Esophagus squamous epithelium (tissue), 5 donors: ENCODE measurements around the gene PLEKHA5. TPM values are rescaled to one million over a fixed set of nuclear protein-coding genes. Genes with fewer than 3 reads are reported as not detected.

Experiments used
- DNase-seq: peaks from one replicate; lab custom pipeline; 2025; lab: John Stamatoyannopoulos, UW
- H3K27ac ChIP-seq, 4 donors: fragments of 200-600 bp; sonication (generic); one replicate each; pipeline ENCODE4 v1.5.1; 2016 to 2019; ENCODE audit warnings: mild to moderate bottlenecking in 1 of 4
- H3K27me3 ChIP-seq, 4 donors: fragments of 200-600 bp; sonication (generic); 1 replicate in 3 of 4; 2 replicates in 1 of 4; pipeline versions ENCODE4 v1.5.1 to v1.6.0; 2017 to 2021; ENCODE audit warnings: antibody characterized with exemption in 1 of 4
- H3K36me3 ChIP-seq, 3 donors: fragments of 200-600 bp; sonication (generic); one replicate each; pipeline ENCODE4 v1.5.1; 2016 to 2019
- H3K4me1 ChIP-seq, 3 donors: fragments of 200-600 bp; sonication (generic); one replicate each; pipeline ENCODE4 v1.5.1; 2017 to 2019
- H3K4me3 ChIP-seq, 4 donors: fragments of 200-600 bp; sonication (generic); 1 replicate in 3 of 4; 2 replicates in 1 of 4; pipeline ENCODE4 v1.5.1; 2016 to 2019; ENCODE audit warnings: mild to moderate bottlenecking in 2 of 4, moderate library complexity in 1 of 4
- H3K9me3 ChIP-seq, 3 donors: fragments of 200-600 bp; sonication (generic); one replicate each; pipeline ENCODE4 v1.5.1; 2016 to 2019
- POLR2A ChIP-seq, 4 donors: fragments of 450-650 bp; IDR thresholded peaks; one replicate each; pipeline ENCODE4 v1.6.1; 2017; ENCODE audit warnings: antibody characterized with exemption in 4 of 4, mild to moderate bottlenecking in 4 of 4, moderate library complexity in 3 of 4
- WGBS, 2 donors: methylation state at CpG; one replicate each; pipeline ENCODE4 v1.1.5; 2018; 5-methylcytosine and 5-hydroxymethylcytosine counted together
- intact Hi-C: fragments of 100-400 bp; cut with DNase I; formaldehyde crosslinking; loops from one replicate; pipeline ENCODE4 v1.15.0; 2022
- total RNA-seq, 4 donors: library from RNA; depleted of rRNA; stranded (reverse); fragments of >200 nt; gene quantifications; one replicate each; pipeline ENCODE4 v1.1.0, GENCODE V29; 2016
- TF ChIP-seq, protein P1 (sequence below), 6 experiments: fragments of 450-650 bp in 4 of 6; fragments of 200-600 bp in 2 of 6; sonication (generic) in 2 of 6; IDR thresholded peaks; one replicate each; pipeline ENCODE4 v1.5.1; 2016 to 2019; ENCODE audit warnings: antibody characterized with exemption in 6 of 6, mild to moderate bottlenecking in 4 of 6, moderate library complexity in 4 of 6
- donor health status: DM: yes; HTN: yes; CAD: no.

Gene PLEKHA5
- total RNA-seq, 4 donors from 2014 or later = 16.1 to 43.7 (median 29.3) TPM

- WGBS, 2 donors = 85 to 90% methylated on average over 3 of the region's 3 CpGs
- no peak overlapping the region for H3K27ac ChIP-seq
- DNase-seq = no peak
- H3K4me3 ChIP-seq = no peak overlapping the region
- no peaks in the 10 kb centered on the region for H3K9me3 ChIP-seq
- H3K27me3 ChIP-seq = no peaks in the 10 kb centered on the region
- intact Hi-C loops = no loop called here
- no peaks in the 10 kb centered on the region for H3K4me1 ChIP-seq
- TF ChIP-seq POLR2A (IDR thresholded peaks at IDR 0.05) = no peak
- TF ChIP-seq, protein P1, sequence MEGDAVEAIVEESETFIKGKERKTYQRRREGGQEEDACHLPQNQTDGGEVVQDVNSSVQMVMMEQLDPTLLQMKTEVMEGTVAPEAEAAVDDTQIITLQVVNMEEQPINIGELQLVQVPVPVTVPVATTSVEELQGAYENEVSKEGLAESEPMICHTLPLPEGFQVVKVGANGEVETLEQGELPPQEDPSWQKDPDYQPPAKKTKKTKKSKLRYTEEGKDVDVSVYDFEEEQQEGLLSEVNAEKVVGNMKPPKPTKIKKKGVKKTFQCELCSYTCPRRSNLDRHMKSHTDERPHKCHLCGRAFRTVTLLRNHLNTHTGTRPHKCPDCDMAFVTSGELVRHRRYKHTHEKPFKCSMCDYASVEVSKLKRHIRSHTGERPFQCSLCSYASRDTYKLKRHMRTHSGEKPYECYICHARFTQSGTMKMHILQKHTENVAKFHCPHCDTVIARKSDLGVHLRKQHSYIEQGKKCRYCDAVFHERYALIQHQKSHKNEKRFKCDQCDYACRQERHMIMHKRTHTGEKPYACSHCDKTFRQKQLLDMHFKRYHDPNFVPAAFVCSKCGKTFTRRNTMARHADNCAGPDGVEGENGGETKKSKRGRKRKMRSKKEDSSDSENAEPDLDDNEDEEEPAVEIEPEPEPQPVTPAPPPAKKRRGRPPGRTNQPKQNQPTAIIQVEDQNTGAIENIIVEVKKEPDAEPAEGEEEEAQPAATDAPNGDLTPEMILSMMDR (IDR thresholded peaks at IDR 0.05) = no peak
- no peaks in the 10 kb centered on the region for H3K36me3 ChIP-seq
Measured at GRCh38 chr12:19119440-19119839, 10.1 kb upstream of the PLEKHA5 start.

DNA sequence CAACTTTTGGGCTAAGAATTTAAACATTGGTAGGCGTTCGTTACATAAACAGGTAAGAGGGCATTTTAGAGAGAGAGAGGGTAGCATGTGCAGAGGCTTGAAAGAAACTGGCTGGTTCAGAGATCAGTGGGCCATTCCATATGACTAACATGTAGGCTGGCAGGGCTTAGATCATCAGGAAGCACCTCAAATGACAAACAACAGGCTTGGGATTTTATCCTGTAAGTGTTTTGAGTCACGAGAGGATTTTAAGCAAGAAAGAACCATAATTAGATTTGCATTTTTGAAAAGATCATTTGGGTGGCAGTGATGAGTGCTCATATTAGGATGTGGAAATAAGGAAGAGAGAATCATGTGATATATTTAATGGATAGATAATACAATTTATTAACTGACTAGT is 8.7 kb upstream of the PLEKHA5 start:
- no peaks in the 10 kb centered on the region for H3K36me3 ChIP-seq
- no peak for TF ChIP-seq POLR2A (IDR thresholded peaks at IDR 0.05)
- TF ChIP-seq, protein P1 (IDR thresholded peaks at IDR 0.05) = no peak
- no peak for DNase-seq
- H3K4me1 ChIP-seq = no peaks in the 10 kb centered on the region
- intact Hi-C loops = no loop called here
- no peaks in the 10 kb centered on the region for H3K27me3 ChIP-seq
- WGBS, 2 donors = 38 to 48% methylated on average over 3 of the region's 3 CpGs
- no peaks in the 10 kb centered on the region for H3K9me3 ChIP-seq
- no peak overlapping the region for H3K4me3 ChIP-seq
- H3K27ac ChIP-seq = peak overlapping the region in 1 of 4 donors; percentile 26

- DNase-seq = no peak
- Histone ChIP-seq H3K27me3 (no peaks in the 10 kb centered on the region), H3K27ac (peak overlapping the region in 1 of 4 donors; percentile 26), H3K4me1 (no peaks in the 10 kb centered on the region), H3K36me3 (no peaks in the 10 kb centered on the region), H3K4me3 (no peak overlapping the region), H3K9me3 (no peaks in the 10 kb centered on the region)
- WGBS, 2 donors = 52 to 75% methylated on average over 1 of the region's 1 CpG
- no peak for TF ChIP-seq POLR2A (IDR thresholded peaks at IDR 0.05)
- intact Hi-C loops = no loop called here
Measured at GRCh38 chr12:19121449-19122018, 8.0 kb upstream of the PLEKHA5 start.

- TF ChIP-seq, protein P1 (IDR thresholded peaks at IDR 0.05) = no peak
- TF ChIP-seq POLR2A (IDR thresholded peaks at IDR 0.05) = no peak
- WGBS, 2 donors = 64 to 72% methylated on average over 5 of the region's 5 CpGs
- Histone ChIP-seq H3K27ac (no peak overlapping the region), H3K27me3 (no peaks in the 10 kb centered on the region), H3K4me1 (peaks cover 0 to 5% (median 0%) of the 10 kb centered on the region in 3 donors), H3K4me3 (no peak overlapping the region), H3K36me3 (no peaks in the 10 kb centered on the region), H3K9me3 (peaks cover 0 to 11% (median 0%) of the 10 kb centered on the region in 3 donors)
- DNase-seq = no peak
- intact Hi-C loops = no loop called here
Measured at GRCh38 chr12:19125325-19125724, 4.2 kb upstream of the PLEKHA5 start.

GRCh38 chr12:19127270-19127669 is 2.3 kb upstream of the PLEKHA5 start:
- TF ChIP-seq, protein P1 (IDR thresholded peaks at IDR 0.05) = no peak
- TF ChIP-seq POLR2A (IDR thresholded peaks at IDR 0.05) = no peak
- Histone ChIP-seq H3K4me3 (no peak overlapping the region), H3K36me3 (no peaks in the 10 kb centered on the region), H3K27me3 (no peaks in the 10 kb centered on the region), H3K9me3 (peaks cover 0 to 11% (median 0%) of the 10 kb centered on the region in 3 donors), H3K27ac (no peak overlapping the region), H3K4me1 (peaks cover 3 to 19% (median 6%) of the 10 kb centered on the region in 3 donors)
- DNase-seq = no peak
- intact Hi-C loops = no loop called here
